ENCODE measurements around the gene DYNC1I1.

Gene DYNC1I1

GRCh38 chr7:95863623-95864022 lies 91.3 kb downstream of the DYNC1I1 start:
- no peak for DNase-seq

GRCh38 chr7:95865716-95866371 lies 93.5 kb downstream of the DYNC1I1 start:
- no peak for DNase-seq

GRCh38 chr7:95867309-95867708 lies 95.0 kb downstream of the DYNC1I1 start:
- DNase-seq: no peak

- peak; percentile 6 for DNase-seq
Measured at GRCh38 chr7:95871075-95871848, 98.9 kb downstream of the DYNC1I1 start.

GRCh38 chr7:95871896-95872295 lies 99.5 kb downstream of the DYNC1I1 start:
- no peak for DNase-seq

GRCh38 chr7:95874129-95874528 lies 101.8 kb downstream of the DYNC1I1 start:
- DNase-seq: no peak

- no peak for DNase-seq
Measured at GRCh38 chr7:95874541-95875265, 102.3 kb downstream of the DYNC1I1 start.

- no peak for DNase-seq
Measured at GRCh38 chr7:95875519-95875918, 103.2 kb downstream of the DYNC1I1 start.

- DNase-seq: no peak
Measured at GRCh38 chr7:95878677-95879076, 106.3 kb downstream of the DYNC1I1 start.

- DNase-seq: no peak
Measured at GRCh38 chr7:95881597-95881996, 109.2 kb downstream of the DYNC1I1 start.

- DNase-seq: no peak
Measured at GRCh38 chr7:95883217-95883616, 110.9 kb downstream of the DYNC1I1 start.

- DNase-seq: no peak
Measured at GRCh38 chr7:95886501-95887090, 114.2 kb downstream of the DYNC1I1 start.

GRCh38 chr7:95893484-95893883 lies 121.1 kb downstream of the DYNC1I1 start:
- DNase-seq: no peak

GRCh38 chr7:95897557-95898251 lies 125.3 kb downstream of the DYNC1I1 start:
- DNase-seq: no peak

- no peak for DNase-seq
Measured at GRCh38 chr7:95899919-95900513, 127.7 kb downstream of the DYNC1I1 start.

GRCh38 chr7:95901006-95901405 lies 128.7 kb downstream of the DYNC1I1 start:
- DNase-seq: no peak

- DNase-seq: no peak
Measured at GRCh38 chr7:95904099-95904498, 131.7 kb downstream of the DYNC1I1 start.

- DNase-seq: no peak
Measured at GRCh38 chr7:95905167-95905566, 132.8 kb downstream of the DYNC1I1 start.

GRCh38 chr7:95906851-95907250 lies 134.5 kb downstream of the DYNC1I1 start:
- DNase-seq: no peak

GRCh38 chr7:95907337-95907736 lies 135.0 kb downstream of the DYNC1I1 start:
- no peak for DNase-seq

- no peak for DNase-seq
Measured at GRCh38 chr7:95908499-95908898, 136.1 kb downstream of the DYNC1I1 start.

- DNase-seq: no peak
Measured at GRCh38 chr7:95910341-95910740, 138.0 kb downstream of the DYNC1I1 start.
